H1 (cell line): ENCODE measurements around the gene XRCC6.

Experiments
- BCL11A ChIP-seq, 2 experiments: IDR thresholded peaks; one replicate each; pipeline ENCODE4 v1.6.1; 2011; ENCODE audit warnings: low read depth in 2 of 2, low read length in 2 of 2, mild to moderate bottlenecking in 2 of 2
- CBX8 ChIP-seq: fragments of 300-800, 300-1000 bp; sonication (generic); IDR thresholded peaks from 2 replicates; pipeline ENCODE4 v1.7.1; 2016; ENCODE audit warnings: low read depth, low read length, borderline replicate concordance
- CEBPB ChIP-seq: IDR thresholded peaks from 2 replicates; pipeline ENCODE4 v1.6.1; 2012; ENCODE audit warnings: low read depth, low read length
- EGR1 ChIP-seq: IDR thresholded peaks from 2 replicates; pipeline ENCODE4 v1.6.1; 2011; ENCODE audit warnings: low read depth, low read length, borderline replicate concordance
- EP300 ChIP-seq, 2 experiments: IDR thresholded peaks; 1 replicate in 1 of 2; 2 replicates in 1 of 2; pipeline ENCODE4 v1.6.1; 2011 to 2012; ENCODE audit warnings: low read depth in 2 of 2, low read length in 2 of 2, mild to moderate bottlenecking in 2 of 2, borderline replicate concordance in 1 of 2, inconsistent platforms in 1 of 2, moderate library complexity in 1 of 2
- EZH2 ChIP-seq: fragments of 200-600 bp; sonication (generic); IDR thresholded peaks from 2 replicates; pipeline ENCODE4 v1.7.1; 2012; ENCODE audit warnings: low read depth, mild to moderate bottlenecking, moderate library complexity, low read length, inconsistent platforms; ENCODE audit not compliant: severe bottlenecking
- JUN ChIP-seq: IDR thresholded peaks from 2 replicates; pipeline ENCODE4 v1.6.1; 2011; ENCODE audit warnings: low read depth, mild to moderate bottlenecking, improper control_type of control experiment, low read length
- POLR2A ChIP-seq, 2 experiments: IDR thresholded peaks; 1 replicate in 1 of 2; 2 replicates in 1 of 2; pipeline ENCODE4 v1.6.1; 2011; ENCODE audit warnings: low read depth in 2 of 2, low read length in 2 of 2, mild to moderate bottlenecking in 2 of 2; ENCODE audit errors: control extremely low read depth in 1 of 2
- POLR2AphosphoS5 ChIP-seq: IDR thresholded peaks from 2 replicates; pipeline ENCODE4 v1.6.1; 2011; ENCODE audit warnings: low read depth, low read length
- RAD21 ChIP-seq, 2 experiments: IDR thresholded peaks in 1 of 2; conservative IDR thresholded peaks in 1 of 2; 2 replicates each; pipeline ENCODE4 v1.6.1; 2011; ENCODE audit warnings: low read depth in 2 of 2, low read length in 2 of 2, improper control_type of control experiment in 1 of 2, inconsistent platforms in 1 of 2, mild to moderate bottlenecking in 1 of 2, moderate library complexity in 1 of 2
- TF ChIP-seq, protein P1 (sequence below): IDR thresholded peaks from 2 replicates; pipeline ENCODE4 v1.6.1; 2012; ENCODE audit warnings: inconsistent platforms
- TF ChIP-seq, protein P2 (sequence below): IDR thresholded peaks from 2 replicates; pipeline ENCODE4 v1.6.1; 2012; ENCODE audit warnings: low read length, inconsistent platforms
- TF ChIP-seq, protein P3 (sequence below), 3 experiments: IDR thresholded peaks; 1 replicate in 2 of 3; 2 replicates in 1 of 3; pipeline versions ENCODE4 v1.5.1 to v1.6.1; 2011; ENCODE audit warnings: low read length in 3 of 3, mild to moderate bottlenecking in 3 of 3, inconsistent platforms in 2 of 3, low read depth in 1 of 3, moderate library complexity in 1 of 3; ENCODE audit not compliant: insufficient read depth in 1 of 3; ENCODE audit errors: control extremely low read depth in 1 of 3
- TF ChIP-seq, protein P4 (sequence below): IDR thresholded peaks from 2 replicates; pipeline ENCODE4 v1.6.1; 2011; ENCODE audit warnings: low read length, improper control_type of control experiment

DNA sequence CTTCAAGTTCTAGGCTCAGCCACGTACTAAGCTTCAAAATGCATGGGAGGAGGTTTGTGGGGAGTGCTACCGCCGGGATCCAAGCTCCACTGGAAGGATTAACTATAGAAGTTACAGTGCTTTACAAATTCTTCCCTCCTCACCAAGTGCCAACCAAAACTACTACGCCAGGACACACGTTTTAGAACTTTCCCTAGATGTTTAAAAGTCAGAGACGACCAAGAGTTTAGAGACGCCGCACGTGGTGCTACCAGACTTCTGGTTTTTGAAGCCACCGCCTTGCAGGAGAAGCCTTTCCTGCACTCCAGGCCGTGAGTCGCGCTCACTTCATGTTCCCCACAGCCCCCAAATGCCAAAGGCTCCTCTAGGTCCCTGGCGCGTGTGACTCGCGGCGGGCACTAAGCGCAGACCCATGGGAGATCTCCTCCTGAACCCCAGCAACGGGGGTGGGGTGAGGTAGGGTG is 66.8 kb downstream of the XRCC6 start:
- TF ChIP-seq POLR2A (IDR thresholded peaks at IDR 0.05; ENCODE audit: control extremely low read depth in 1 of 2, low read depth in 2 of 2, low read length in 2 of 2) (no peak), CBX8 (no peak), POLR2AphosphoS5 (no peak), EGR1 (no peak), EZH2 (no peak), EP300 (IDR thresholded peaks at IDR 0.05; ENCODE audit: borderline replicate concordance in 1 of 2, low read depth in 2 of 2, low read length in 2 of 2) (no peak), RAD21 (IDR thresholded peaks at IDR 0.05 in 1 of 2, conservative IDR thresholded peaks at IDR 0.05 in 1 of 2; ENCODE audit: low read depth in 2 of 2, low read length in 2 of 2) (no peak), JUN (no peak), CEBPB (no peak), BCL11A (IDR thresholded peaks at IDR 0.05; ENCODE audit: low read depth in 2 of 2, low read length in 2 of 2) (no peak)
- TF ChIP-seq, protein P1, sequence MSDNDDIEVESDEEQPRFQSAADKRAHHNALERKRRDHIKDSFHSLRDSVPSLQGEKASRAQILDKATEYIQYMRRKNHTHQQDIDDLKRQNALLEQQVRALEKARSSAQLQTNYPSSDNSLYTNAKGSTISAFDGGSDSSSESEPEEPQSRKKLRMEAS = peak; percentile 66; the same call in 1 of the 2 replicates
- TF ChIP-seq, protein P2, sequence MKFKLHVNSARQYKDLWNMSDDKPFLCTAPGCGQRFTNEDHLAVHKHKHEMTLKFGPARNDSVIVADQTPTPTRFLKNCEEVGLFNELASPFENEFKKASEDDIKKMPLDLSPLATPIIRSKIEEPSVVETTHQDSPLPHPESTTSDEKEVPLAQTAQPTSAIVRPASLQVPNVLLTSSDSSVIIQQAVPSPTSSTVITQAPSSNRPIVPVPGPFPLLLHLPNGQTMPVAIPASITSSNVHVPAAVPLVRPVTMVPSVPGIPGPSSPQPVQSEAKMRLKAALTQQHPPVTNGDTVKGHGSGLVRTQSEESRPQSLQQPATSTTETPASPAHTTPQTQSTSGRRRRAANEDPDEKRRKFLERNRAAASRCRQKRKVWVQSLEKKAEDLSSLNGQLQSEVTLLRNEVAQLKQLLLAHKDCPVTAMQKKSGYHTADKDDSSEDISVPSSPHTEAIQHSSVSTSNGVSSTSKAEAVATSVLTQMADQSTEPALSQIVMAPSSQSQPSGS = no peak
- TF ChIP-seq, protein P3, sequence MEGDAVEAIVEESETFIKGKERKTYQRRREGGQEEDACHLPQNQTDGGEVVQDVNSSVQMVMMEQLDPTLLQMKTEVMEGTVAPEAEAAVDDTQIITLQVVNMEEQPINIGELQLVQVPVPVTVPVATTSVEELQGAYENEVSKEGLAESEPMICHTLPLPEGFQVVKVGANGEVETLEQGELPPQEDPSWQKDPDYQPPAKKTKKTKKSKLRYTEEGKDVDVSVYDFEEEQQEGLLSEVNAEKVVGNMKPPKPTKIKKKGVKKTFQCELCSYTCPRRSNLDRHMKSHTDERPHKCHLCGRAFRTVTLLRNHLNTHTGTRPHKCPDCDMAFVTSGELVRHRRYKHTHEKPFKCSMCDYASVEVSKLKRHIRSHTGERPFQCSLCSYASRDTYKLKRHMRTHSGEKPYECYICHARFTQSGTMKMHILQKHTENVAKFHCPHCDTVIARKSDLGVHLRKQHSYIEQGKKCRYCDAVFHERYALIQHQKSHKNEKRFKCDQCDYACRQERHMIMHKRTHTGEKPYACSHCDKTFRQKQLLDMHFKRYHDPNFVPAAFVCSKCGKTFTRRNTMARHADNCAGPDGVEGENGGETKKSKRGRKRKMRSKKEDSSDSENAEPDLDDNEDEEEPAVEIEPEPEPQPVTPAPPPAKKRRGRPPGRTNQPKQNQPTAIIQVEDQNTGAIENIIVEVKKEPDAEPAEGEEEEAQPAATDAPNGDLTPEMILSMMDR (IDR thresholded peaks at IDR 0.05; ENCODE audit: control extremely low read depth in 1 of 3, insufficient read depth in 1 of 3, low read depth in 1 of 3, low read length in 3 of 3) = no peak
- TF ChIP-seq, protein P4, sequence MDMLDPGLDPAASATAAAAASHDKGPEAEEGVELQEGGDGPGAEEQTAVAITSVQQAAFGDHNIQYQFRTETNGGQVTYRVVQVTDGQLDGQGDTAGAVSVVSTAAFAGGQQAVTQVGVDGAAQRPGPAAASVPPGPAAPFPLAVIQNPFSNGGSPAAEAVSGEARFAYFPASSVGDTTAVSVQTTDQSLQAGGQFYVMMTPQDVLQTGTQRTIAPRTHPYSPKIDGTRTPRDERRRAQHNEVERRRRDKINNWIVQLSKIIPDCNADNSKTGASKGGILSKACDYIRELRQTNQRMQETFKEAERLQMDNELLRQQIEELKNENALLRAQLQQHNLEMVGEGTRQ = no peak
